SK-N-SH treated with all-trans-retinoic acid at 6 μM for 48 hours (cell line): ENCODE data around the gene OR2AT4.

Experiments
- GLIS3 ChIP-seq: fragments of 250-450 bp; sonication (Bioruptor Pico); IDR thresholded peaks from 2 replicates; pipeline ENCODE4 v1.5.0; 2020; ENCODE audit warnings: mild to moderate bottlenecking, moderate library complexity
- PATZ1 ChIP-seq: fragments of 250-450 bp; sonication (Bioruptor Pico); IDR thresholded peaks from 2 replicates; pipeline ENCODE4 v1.8.0; 2020; ENCODE audit warnings: mild to moderate bottlenecking, moderate library complexity, borderline replicate concordance
- SNAI2 ChIP-seq: fragments of 250-450 bp; sonication (Bioruptor Pico); IDR thresholded peaks from 2 replicates; pipeline ENCODE4 v1.5.0; 2020; ENCODE audit warnings: mild to moderate bottlenecking, moderate library complexity
- TOX ChIP-seq: fragments of 250-450 bp; sonication (Bioruptor Pico); IDR thresholded peaks from 2 replicates; pipeline ENCODE4 v1.8.0; 2021; ENCODE audit warnings: mild to moderate bottlenecking, moderate library complexity, borderline replicate concordance
- TSHZ2 ChIP-seq: fragments of 250-450 bp; sonication (Bioruptor Pico); IDR thresholded peaks from 2 replicates; pipeline ENCODE4 v1.5.0; 2020; ENCODE audit warnings: mild to moderate bottlenecking, moderate library complexity
- ZC3H10 ChIP-seq: fragments of 250-450 bp; sonication (Bioruptor Pico); IDR thresholded peaks from 2 replicates; pipeline ENCODE4 v1.5.1; 2021; ENCODE audit warnings: mild to moderate bottlenecking, moderate library complexity
- ZFP3 ChIP-seq: fragments of 250-450 bp; sonication (Bioruptor Pico); IDR thresholded peaks from 2 replicates; pipeline ENCODE4 v1.5.0; 2020; ENCODE audit warnings: mild to moderate bottlenecking, moderate library complexity
- ZFP30 ChIP-seq: fragments of 450-650 bp; formaldehyde crosslinking; IDR thresholded peaks from 2 replicates; pipeline ENCODE4 v1.5.0; 2022; ENCODE audit warnings: mild to moderate bottlenecking, moderate library complexity
- ZNF565 ChIP-seq: fragments of 450-650 bp; formaldehyde crosslinking; conservative IDR thresholded peaks from 2 replicates; pipeline ENCODE4 v1.5.0; 2020; ENCODE audit warnings: low read depth, mild to moderate bottlenecking, moderate library complexity

GRCh38 chr11:75145196-75145971 is 48.7 kb upstream of the OR2AT4 start:
- no peak for TF ChIP-seq ZNF565 (CRISPR knock-in tag)
- no peak for TF ChIP-seq TSHZ2
- no peak for TF ChIP-seq ZC3H10 (CRISPR knock-in tag)
- TF ChIP-seq ZFP3 (CRISPR knock-in tag), result no peak
- no peak for TF ChIP-seq SNAI2 (CRISPR knock-in tag)
- no peak for TF ChIP-seq PATZ1 (CRISPR knock-in tag)
- TF ChIP-seq GLIS3 (CRISPR knock-in tag), result no peak
- no peak for TF ChIP-seq TOX
- TF ChIP-seq ZFP30 (CRISPR knock-in tag), result no peak
